Endothelial cell (in vitro differentiated cells): ENCODE data around the gene XBP1. TPM values are rescaled to one million over a fixed set of nuclear protein-coding genes. Genes with fewer than 3 reads are reported as not detected.
"Not testable (repeated sequence)": the region's sequence is repeated elsewhere in the genome, so short reads cannot be mapped to it uniquely, and the experiment has no call there.

Source experiments
- DNase-seq: peaks from one replicate; pipeline ENCODE4 v3.0.0; 2021; ENCODE audit warnings: low spot score
- H3K27ac Mint-ChIP-seq: one replicate; pipeline ENCODE4 v1.8.0; 2021; ENCODE audit warnings: mixed read lengths, inconsistent platforms; ENCODE audit not compliant: unreplicated experiment
- H3K27me3 Mint-ChIP-seq: one replicate; pipeline ENCODE4 v1.8.0; 2021; ENCODE audit warnings: mild to moderate bottlenecking, moderate library complexity, mixed read lengths, inconsistent platforms; ENCODE audit not compliant: unreplicated experiment
- H3K36me3 Mint-ChIP-seq: one replicate; pipeline ENCODE4 v1.8.0; 2021; ENCODE audit warnings: mild to moderate bottlenecking, low read depth, mixed read lengths, inconsistent platforms; ENCODE audit not compliant: unreplicated experiment
- H3K4me1 Mint-ChIP-seq: one replicate; pipeline ENCODE4 v1.8.0; 2021; ENCODE audit warnings: mild to moderate bottlenecking, mixed read lengths, inconsistent platforms; ENCODE audit not compliant: unreplicated experiment
- H3K4me3 Mint-ChIP-seq: one replicate; pipeline ENCODE4 v1.8.0; 2021; ENCODE audit warnings: mild to moderate bottlenecking, mixed read lengths, inconsistent platforms; ENCODE audit not compliant: unreplicated experiment
- H3K9me3 Mint-ChIP-seq: one replicate; pipeline ENCODE4 v1.8.0; 2021; ENCODE audit warnings: mixed read lengths, inconsistent platforms; ENCODE audit not compliant: unreplicated experiment
- total RNA-seq: library from RNA; stranded (reverse); fragmentation: NEBNext Ultra II Directional; extraction: Animal tissue kit (Norgen Biotek cat#: 25700); gene quantifications from one replicate; pipeline ENCODE4 v1.2.1, GENCODE V29; 2021; ENCODE audit not compliant: unreplicated experiment
- TF ChIP-seq, protein P1 (sequence below): fragments of 200-600 bp; sonication (generic); IDR thresholded peaks from one replicate; pipeline ENCODE4 v1.5.0; 2021; ENCODE audit warnings: antibody characterized with exemption; ENCODE audit not compliant: unreplicated experiment

XBP1 gene
- total RNA-seq, 1 donor from 2014 or later, result 71.3 TPM

DNA sequence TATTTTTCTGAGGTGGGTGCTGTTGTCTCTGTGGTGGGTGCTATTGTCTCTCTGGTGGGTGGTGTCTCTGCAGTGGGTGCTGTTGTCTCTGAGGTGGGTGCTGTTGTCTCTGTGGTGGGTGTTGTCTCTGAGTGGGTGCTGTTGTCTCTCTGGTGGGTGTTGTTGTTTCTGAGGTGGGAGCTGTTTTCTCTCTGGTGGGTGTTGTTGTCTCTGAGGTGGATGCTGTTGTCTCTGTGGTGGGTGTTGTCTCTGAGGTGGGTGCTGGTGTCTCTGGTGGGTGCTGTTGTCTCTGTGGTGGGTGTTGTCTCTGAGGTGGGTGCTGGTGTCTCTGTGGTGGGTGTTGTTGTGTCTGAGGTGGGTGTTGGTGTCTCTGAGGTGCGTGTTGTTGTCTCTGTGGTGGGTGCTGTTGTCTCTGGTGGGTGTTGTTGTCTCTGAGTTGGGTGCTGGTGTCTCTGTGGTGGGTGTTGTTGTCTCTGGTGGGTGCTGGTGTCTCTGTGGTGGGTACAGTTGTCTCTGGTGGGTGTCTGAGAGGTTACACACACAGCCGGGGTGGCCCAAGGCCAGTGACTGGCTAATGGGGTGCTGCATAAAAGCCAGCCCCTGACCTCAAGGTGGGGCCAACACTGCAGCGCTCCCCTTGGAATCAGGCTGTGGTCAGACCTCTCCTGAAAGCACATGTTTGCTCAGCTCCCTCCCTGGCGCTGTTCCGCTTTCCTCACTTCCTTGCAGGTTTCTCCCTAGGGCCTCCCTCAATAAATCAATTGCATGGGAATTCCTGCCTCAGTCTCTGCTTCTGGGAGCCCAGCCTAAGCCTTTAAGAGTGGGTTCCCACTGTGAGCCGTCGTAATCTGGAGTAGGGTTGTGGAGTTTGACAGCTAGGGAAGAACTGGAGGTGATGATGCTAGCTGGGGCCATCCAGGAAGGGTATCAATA is 31.0 kb upstream of the XBP1 start:
- no peak for DNase-seq

DNA sequence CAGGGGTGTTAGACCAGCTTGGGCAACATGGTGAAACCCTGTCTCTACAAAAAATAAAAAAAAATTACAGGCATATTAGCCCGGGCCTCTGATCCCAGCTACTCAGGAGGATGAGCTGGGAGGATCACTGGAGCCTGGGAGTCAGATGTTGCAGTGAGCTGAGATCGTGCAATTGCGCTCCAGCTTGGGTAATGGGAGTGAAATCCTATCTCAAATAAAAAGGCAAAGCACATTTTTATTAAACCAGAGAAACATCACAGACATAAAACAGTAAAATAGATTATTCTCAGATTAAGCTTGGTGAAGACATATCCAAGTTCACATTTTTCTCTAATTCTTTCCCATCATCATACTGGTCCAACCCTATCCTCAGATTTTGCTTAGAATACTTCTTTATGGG is 30.1 kb upstream of the XBP1 start:
- H3K27ac Mint-ChIP-seq, result no peak overlapping the region
- no peaks in the 10 kb centered on the region for H3K27me3 Mint-ChIP-seq
- TF ChIP-seq, protein P1, sequence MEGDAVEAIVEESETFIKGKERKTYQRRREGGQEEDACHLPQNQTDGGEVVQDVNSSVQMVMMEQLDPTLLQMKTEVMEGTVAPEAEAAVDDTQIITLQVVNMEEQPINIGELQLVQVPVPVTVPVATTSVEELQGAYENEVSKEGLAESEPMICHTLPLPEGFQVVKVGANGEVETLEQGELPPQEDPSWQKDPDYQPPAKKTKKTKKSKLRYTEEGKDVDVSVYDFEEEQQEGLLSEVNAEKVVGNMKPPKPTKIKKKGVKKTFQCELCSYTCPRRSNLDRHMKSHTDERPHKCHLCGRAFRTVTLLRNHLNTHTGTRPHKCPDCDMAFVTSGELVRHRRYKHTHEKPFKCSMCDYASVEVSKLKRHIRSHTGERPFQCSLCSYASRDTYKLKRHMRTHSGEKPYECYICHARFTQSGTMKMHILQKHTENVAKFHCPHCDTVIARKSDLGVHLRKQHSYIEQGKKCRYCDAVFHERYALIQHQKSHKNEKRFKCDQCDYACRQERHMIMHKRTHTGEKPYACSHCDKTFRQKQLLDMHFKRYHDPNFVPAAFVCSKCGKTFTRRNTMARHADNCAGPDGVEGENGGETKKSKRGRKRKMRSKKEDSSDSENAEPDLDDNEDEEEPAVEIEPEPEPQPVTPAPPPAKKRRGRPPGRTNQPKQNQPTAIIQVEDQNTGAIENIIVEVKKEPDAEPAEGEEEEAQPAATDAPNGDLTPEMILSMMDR, result no peak
- no peak for DNase-seq
- no peaks in the 10 kb centered on the region for H3K36me3 Mint-ChIP-seq
- no peaks in the 10 kb centered on the region for H3K9me3 Mint-ChIP-seq
- H3K4me1 Mint-ChIP-seq, result no peaks in the 10 kb centered on the region
- no peak overlapping the region for H3K4me3 Mint-ChIP-seq

More for the DNA sequence above, 31.0 kb upstream of the XBP1 start:
- Mint-ChIP-seq H3K27ac (no peak overlapping the region), H3K4me3 (no peak overlapping the region), H3K9me3 (no peaks in the 10 kb centered on the region), H3K27me3 (no peaks in the 10 kb centered on the region), H3K4me1 (no peaks in the 10 kb centered on the region), H3K36me3 (no peaks in the 10 kb centered on the region)
- TF ChIP-seq, protein P1, result no peak

DNA sequence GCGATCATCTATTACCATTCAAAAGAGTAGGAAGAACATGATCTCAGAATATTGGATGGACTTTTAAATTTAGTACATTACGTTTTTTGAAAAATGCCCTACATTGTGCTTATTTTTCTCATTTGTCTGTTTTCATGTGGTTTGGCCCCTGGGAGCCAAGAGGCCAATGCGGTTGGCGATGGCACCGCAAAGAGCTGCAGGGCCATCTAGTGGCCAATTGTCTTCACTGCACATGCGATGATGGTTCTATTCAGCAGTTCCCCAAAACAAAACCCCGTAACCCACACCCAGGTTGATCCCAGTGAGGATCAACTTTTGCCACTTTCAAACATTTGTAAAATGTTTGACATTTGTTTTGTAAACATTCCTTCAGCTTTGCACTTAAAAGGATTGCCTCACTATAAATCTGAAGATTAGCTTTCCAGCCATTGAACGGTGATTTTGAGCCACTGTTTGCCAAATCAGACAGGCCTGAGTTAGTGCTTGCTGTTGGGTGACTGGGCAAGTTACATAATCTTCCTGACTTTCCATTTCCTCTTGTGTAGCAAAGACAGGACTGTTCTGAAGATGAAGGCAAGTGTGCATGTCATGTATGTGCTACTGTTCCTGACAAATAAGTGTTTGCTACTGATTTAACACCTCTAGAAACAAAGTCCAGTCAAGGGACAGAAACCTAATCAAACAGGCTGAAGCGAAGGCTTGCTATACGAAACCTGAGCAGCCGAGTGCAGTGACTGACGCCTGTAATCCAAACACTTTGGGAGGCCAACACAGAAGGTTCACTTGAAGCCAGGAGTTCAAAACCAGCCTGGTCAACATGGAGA is 29.2 kb upstream of the XBP1 start:
- H3K4me3 Mint-ChIP-seq, result no peak overlapping the region
- peak; percentile 79 for DNase-seq

DNA sequence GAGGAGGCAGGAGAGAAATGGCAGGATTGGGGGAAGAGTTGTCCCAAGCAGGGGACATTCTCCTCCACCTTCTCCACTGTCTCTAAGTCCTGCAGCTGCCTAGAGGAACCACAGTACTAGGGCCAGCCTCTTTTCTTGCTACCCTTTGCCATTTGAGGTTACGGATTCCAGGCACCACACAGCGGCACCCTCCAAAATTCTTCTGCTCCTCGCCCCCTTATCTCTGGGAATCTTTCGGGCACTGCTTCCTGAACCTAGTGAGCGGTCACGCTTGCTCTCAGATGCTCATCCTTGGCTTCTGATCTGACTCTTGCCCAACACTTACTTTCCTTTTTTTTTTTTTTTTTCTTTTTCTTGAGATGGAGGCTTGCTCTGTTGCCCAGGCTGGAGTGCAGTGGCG is 26.6 kb upstream of the XBP1 start:
- Mint-ChIP-seq H3K9me3 (no peaks in the 10 kb centered on the region), H3K27ac (no peak overlapping the region), H3K27me3 (no peaks in the 10 kb centered on the region), H3K4me1 (no peaks in the 10 kb centered on the region), H3K36me3 (no peaks in the 10 kb centered on the region), H3K4me3 (no peak overlapping the region)
- no peak for DNase-seq
- TF ChIP-seq, protein P1, result no peak

More for the DNA sequence above, 29.2 kb upstream of the XBP1 start:
- TF ChIP-seq, protein P1, result peak; percentile 94
- Mint-ChIP-seq H3K27ac (no peak overlapping the region), H3K9me3 (no peaks in the 10 kb centered on the region), H3K36me3 (no peaks in the 10 kb centered on the region), H3K4me1 (no peaks in the 10 kb centered on the region), H3K27me3 (no peaks in the 10 kb centered on the region)

- not testable (repeated sequence) for H3K36me3 Mint-ChIP-seq, H3K4me3 Mint-ChIP-seq, H3K27ac Mint-ChIP-seq, H3K9me3 Mint-ChIP-seq, H3K27me3 Mint-ChIP-seq, H3K4me1 Mint-ChIP-seq, DNase-seq
Measured at GRCh38 chr22:28826430-28826829, 26.1 kb upstream of the XBP1 start.

DNA sequence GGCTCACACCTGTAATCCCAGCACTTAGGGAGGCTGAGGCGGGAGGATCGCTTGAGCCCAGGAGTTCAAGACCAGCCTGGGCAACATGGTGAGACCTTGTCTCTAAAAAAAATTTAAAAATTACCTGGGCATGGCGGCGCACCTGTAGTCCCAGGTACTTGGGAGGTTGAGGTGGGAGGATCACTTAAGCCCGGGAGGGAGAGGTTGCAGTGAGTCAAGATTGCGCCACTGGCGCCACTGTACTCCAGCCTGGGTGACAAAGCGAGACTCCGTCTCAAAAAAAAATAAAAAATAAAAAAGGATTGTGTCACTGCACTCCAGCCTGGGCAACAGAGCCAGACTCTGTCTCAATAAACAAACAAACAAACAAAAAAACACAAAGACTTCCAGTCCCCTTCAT is 24.1 kb upstream of the XBP1 start:
- H3K36me3 Mint-ChIP-seq, H3K4me3 Mint-ChIP-seq, H3K9me3 Mint-ChIP-seq, H3K27ac Mint-ChIP-seq, DNase-seq, H3K4me1 Mint-ChIP-seq, H3K27me3 Mint-ChIP-seq: not testable (repeated sequence)
